ENCODE results near the gene PUS7.
A peak's percentile ranks its signal among the peaks of the same experiment; 100 is the strongest.
"Not testable (repeated sequence)": the region's sequence is repeated elsewhere in the genome, so short reads cannot be mapped to it uniquely, and the experiment has no call there.

Gene PUS7

DNA sequence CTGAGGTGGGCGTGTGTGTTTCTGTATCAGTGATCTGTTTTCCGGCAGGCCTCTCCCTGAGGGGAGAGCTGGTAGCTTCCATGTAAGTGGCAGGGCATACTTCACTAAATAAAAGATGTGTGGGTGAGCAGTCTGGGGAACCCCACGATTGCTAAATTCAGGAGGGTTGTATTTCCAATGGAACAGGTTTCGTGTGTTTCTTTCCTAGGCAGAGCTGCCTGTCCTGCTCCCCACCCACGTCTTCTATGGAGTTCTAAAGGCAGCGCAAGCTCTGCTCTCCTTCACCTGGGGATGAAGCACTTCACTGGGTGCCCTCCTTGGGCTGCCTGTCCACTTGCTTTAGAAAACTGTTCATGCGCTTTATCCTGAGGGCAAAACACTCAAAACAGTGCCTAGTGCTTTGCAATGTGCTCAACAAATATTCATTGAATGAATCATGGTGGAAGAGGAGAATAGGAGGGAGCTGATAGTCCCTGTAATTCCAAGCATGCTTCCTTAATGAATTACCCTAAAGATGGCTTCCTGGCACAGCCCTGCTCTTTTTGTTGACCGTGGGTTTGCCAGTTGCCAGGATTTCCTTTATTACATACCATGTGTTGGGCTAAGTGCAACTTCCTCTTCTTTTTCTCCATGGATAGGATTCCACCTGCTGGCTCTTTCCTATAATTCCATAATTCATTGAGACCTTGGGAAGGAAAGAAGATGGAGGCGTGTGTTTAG, 82.7 kb downstream of the PUS7 start:
- peak; percentile 60 for DNase-seq

DNA sequence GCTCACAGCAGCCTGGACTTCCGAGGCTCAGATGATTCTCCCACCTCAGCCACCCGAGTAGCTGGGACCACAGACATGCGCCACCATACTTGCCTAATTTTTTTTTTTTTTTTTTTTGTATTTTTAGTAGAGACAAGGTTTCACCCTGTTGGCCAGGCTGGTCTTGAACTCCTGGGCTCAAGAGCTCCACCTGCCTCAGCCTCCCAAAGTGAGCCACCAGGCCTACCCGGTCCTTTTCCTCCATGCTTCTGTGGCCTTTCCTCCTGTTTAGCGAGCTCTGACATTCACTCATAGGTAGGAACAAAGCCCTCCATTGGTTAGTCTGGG, 83.3 kb downstream of the PUS7 start:
- H3K9me3 ChIP-seq, result no peaks in the 10 kb centered on the region
- H3K4me3 ChIP-seq (ENCODE audit: low read depth, low read length), result no peak overlapping the region
- peaks cover 4% of the 10 kb centered on the region; the same call in 1 of the 2 replicates for H3K4me1 ChIP-seq
- TF ChIP-seq, protein P1, sequence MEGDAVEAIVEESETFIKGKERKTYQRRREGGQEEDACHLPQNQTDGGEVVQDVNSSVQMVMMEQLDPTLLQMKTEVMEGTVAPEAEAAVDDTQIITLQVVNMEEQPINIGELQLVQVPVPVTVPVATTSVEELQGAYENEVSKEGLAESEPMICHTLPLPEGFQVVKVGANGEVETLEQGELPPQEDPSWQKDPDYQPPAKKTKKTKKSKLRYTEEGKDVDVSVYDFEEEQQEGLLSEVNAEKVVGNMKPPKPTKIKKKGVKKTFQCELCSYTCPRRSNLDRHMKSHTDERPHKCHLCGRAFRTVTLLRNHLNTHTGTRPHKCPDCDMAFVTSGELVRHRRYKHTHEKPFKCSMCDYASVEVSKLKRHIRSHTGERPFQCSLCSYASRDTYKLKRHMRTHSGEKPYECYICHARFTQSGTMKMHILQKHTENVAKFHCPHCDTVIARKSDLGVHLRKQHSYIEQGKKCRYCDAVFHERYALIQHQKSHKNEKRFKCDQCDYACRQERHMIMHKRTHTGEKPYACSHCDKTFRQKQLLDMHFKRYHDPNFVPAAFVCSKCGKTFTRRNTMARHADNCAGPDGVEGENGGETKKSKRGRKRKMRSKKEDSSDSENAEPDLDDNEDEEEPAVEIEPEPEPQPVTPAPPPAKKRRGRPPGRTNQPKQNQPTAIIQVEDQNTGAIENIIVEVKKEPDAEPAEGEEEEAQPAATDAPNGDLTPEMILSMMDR (IDR thresholded peaks at IDR 0.05; ENCODE audit: low read depth, low read length), result no peak
- no peak for DNase-seq
- H3K27me3 ChIP-seq, result no peaks in the 10 kb centered on the region
- no peaks in the 10 kb centered on the region for H3K36me3 ChIP-seq

More for the DNA sequence above, 82.7 kb downstream of the PUS7 start:
- H3K9me3 ChIP-seq, result no peaks in the 10 kb centered on the region
- H3K27me3 ChIP-seq, result no peaks in the 10 kb centered on the region
- peaks cover 4% of the 10 kb centered on the region; the same call in 1 of the 2 replicates for H3K4me1 ChIP-seq
- TF ChIP-seq, protein P1 (IDR thresholded peaks at IDR 0.05; ENCODE audit: low read depth, low read length), result peak; percentile 12; the same call in 1 of the 2 replicates
- H3K36me3 ChIP-seq, result no peaks in the 10 kb centered on the region
- H3K4me3 ChIP-seq (ENCODE audit: low read depth, low read length), result no peak overlapping the region

DNA sequence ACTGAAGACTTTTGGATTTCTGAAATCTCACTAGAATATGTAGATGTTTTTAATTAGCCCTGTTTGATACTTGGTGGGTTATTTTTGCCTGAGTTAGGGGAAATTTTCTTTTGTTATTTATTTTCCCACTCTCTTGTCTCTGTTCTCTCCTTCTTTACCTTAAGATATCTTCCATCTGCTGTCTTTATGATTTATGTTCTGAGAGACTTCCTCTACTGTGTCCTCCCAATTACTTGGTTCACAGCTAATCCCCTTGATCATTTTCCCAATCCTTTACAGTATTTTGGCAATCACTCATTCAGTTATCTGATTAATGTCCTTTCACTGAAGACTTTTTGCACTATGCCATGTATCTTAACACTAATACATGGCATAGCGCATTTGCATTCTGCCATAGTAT, 83.8 kb downstream of the PUS7 start:
- Histone ChIP-seq H3K27me3 (no peaks in the 10 kb centered on the region), H3K36me3 (no peaks in the 10 kb centered on the region), H3K9me3 (no peaks in the 10 kb centered on the region), H3K4me1 (peaks cover 4% of the 10 kb centered on the region; the same call in 1 of the 2 replicates), H3K4me3 (ENCODE audit: low read depth, low read length) (no peak overlapping the region)
- TF ChIP-seq, protein P1 (IDR thresholded peaks at IDR 0.05; ENCODE audit: low read depth, low read length), result no peak
- DNase-seq, result no peak

DNA sequence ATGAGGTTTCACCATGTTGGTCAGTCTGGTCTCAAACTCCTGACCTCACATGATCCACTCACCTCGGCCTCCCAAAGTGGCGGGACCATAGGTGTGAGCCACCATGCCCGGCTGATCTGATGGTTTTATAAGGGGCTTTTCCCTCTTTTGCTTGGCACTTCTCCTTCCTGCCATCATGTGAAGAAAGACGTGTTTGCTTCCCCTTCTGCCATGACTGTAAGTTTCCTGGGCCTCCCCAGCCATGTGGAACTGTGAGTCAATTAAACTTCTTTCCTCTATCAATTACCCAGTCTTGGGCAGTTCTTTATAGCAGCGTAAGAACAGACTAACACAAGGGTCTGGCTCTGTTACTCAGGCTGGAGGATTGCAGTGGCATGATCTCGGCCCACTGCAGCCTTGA, 84.7 kb downstream of the PUS7 start:
- H3K9me3 ChIP-seq; H3K27me3 ChIP-seq; H3K4me1 ChIP-seq; H3K36me3 ChIP-seq; H3K4me3 ChIP-seq (ENCODE audit: low read depth, low read length); DNase-seq: not testable (repeated sequence)

DNA sequence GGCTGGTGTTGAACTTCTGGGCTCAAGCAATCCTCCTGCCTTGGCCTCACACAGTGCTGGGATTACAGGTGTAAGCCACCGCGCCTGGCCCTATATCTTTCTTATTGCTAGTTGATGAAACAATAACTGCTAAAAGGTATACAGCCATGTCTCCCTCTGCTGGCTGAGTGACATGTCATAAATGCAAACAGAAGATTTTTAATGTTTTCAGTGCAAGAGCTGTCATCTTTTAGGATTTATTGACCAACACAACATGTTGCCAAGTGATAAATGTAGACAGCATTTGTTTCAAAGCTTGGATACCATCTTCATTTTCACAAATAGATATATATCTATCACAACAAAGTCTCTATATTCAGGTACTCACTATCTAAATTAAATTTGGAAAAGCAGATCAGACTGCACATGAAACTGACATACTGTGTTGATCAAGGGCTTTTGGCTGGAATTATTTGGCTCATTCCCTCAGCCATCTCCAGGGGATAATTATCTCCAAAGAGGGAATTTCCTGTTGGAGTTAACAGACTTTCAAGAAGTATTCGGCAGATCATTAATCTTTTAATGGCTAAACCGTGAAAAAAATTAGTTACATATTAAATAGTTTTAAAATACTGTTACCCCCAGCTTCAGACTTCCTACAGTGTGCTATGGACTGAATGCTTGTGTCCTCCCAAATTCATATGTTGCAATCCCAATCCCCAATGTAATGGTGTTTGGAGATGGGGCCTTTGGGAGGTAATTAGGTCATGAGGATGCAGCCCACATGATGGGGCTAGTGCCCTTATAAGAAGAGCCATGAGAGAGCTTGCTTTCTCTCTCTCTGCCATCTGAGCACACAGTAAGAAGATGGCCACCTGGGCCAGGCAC, 92.1 kb downstream of the PUS7 start:
- no peak overlapping the region for H3K4me3 ChIP-seq (ENCODE audit: low read depth, low read length)
- no peaks in the 10 kb centered on the region for H3K36me3 ChIP-seq
- H3K27me3 ChIP-seq, result no peaks in the 10 kb centered on the region
- TF ChIP-seq, protein P1 (IDR thresholded peaks at IDR 0.05; ENCODE audit: low read depth, low read length), result peak; percentile 75
- DNase-seq, result peak; percentile 67
- H3K9me3 ChIP-seq, result no peaks in the 10 kb centered on the region
- H3K4me1 ChIP-seq, result no peaks in the 10 kb centered on the region

DNA sequence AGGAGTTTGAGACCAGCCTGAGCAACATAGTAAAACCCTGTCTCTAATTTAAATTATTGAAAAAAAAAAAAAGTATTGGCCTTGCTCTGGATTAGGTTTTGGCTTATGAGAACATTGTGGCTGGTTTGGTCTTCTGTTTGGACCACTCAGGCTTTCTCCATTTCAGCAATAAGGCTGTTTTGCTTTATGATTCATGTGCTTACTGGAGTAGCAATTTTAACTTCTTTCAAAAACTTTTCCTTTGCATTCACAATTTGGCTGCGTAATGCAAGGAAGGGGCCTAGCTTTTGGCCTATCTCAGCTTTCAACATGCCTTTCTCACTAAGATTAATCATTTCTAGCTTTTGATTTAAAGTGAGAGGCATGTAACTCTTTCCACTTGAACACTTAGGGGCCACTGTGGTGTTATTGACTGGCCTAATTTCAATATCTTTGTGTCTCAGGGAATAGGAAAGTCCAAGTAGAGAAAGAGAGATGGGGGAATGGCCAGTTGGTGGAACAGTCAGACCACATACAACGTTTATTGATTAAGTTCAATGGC, 95.4 kb downstream of the PUS7 start:
- H3K9me3 ChIP-seq, result no peaks in the 10 kb centered on the region
- DNase-seq, result no peak
- H3K27me3 ChIP-seq, result no peaks in the 10 kb centered on the region
- TF ChIP-seq, protein P1 (IDR thresholded peaks at IDR 0.05; ENCODE audit: low read depth, low read length), result no peak
- no peak overlapping the region for H3K4me3 ChIP-seq (ENCODE audit: low read depth, low read length)
- H3K36me3 ChIP-seq, result no peaks in the 10 kb centered on the region
- H3K4me1 ChIP-seq, result no peaks in the 10 kb centered on the region
